Measurements from ENCODE around the gene DOCK1.

DOCK1 gene

DNA sequence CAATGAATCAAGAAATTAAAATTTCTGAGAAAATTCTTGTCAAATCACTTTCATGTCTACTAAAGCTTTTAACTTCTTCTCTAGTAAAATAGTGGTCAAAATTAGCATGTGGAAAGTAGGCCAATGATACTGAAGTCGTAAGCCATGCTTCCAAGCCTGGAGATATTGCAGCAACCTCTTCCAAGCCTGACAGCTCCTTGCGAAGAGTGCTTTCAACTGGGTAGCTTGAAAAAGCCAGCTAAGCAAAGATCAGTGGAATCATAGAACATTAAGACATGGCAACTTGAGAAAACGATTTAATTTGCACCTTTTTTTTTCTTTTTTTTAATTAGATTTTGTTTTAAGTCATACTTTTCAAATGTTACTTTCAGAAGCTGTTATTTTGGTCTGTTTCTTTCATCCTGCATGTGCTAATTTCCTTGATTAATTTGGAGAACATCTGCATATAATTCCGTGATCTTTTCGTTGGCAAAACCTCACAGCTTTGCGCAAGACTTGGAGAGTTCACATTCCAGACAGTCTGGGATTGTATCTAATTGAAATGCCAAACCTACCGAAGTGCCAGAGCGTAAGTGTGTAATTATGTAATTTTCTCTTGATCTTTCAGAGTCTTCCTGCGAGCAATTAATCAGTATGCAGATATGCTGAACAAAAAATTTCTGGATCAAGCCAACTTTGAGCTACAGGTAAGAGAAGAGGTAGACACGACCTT is 433.3 kb downstream of the DOCK1 start:
- Histone ChIP-seq H3K4me3 (ENCODE audit: low read depth, low read length) (no peak overlapping the region), H3K9me3 (ENCODE audit: severe bottlenecking) (no peaks in the 10 kb centered on the region), H3K27me3 (ENCODE audit: insufficient read depth, low read depth, severe bottlenecking) (no peaks in the 10 kb centered on the region), H3K36me3 (no peaks in the 10 kb centered on the region), H3K27ac (no peak overlapping the region)
- TF ChIP-seq, protein P1, sequence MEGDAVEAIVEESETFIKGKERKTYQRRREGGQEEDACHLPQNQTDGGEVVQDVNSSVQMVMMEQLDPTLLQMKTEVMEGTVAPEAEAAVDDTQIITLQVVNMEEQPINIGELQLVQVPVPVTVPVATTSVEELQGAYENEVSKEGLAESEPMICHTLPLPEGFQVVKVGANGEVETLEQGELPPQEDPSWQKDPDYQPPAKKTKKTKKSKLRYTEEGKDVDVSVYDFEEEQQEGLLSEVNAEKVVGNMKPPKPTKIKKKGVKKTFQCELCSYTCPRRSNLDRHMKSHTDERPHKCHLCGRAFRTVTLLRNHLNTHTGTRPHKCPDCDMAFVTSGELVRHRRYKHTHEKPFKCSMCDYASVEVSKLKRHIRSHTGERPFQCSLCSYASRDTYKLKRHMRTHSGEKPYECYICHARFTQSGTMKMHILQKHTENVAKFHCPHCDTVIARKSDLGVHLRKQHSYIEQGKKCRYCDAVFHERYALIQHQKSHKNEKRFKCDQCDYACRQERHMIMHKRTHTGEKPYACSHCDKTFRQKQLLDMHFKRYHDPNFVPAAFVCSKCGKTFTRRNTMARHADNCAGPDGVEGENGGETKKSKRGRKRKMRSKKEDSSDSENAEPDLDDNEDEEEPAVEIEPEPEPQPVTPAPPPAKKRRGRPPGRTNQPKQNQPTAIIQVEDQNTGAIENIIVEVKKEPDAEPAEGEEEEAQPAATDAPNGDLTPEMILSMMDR (IDR thresholded peaks at IDR 0.05; ENCODE audit: low read depth, low read length), result no peak
- DNase-seq, result no peak

DNA sequence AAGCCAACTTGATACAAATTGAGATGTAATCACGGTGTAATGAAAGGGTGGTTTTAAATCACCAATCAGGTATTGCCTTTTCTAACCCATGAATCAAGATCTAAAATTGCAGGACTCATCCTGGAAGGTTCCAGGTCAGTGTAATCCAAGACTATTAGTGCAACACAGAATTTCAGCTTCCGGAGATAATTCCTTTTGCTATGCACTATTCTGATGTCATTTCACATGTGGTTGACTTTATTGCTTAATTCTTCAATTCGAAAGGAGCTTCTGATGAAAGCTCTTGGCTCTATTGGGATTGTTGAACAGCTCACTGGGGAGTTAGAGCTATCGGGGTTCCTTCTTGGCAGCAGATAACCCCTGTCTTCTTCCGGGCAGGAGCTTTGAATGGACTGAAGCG is 438.6 kb downstream of the DOCK1 start:
- no peak overlapping the region for H3K4me3 ChIP-seq (ENCODE audit: low read depth, low read length)
- H3K9me3 ChIP-seq (ENCODE audit: severe bottlenecking), result no peaks in the 10 kb centered on the region
- no peak overlapping the region for H3K27ac ChIP-seq
- DNase-seq, result no peak
- TF ChIP-seq, protein P1 (IDR thresholded peaks at IDR 0.05; ENCODE audit: low read depth, low read length), result no peak
- no peaks in the 10 kb centered on the region for H3K27me3 ChIP-seq (ENCODE audit: insufficient read depth, low read depth, severe bottlenecking)
- H3K36me3 ChIP-seq, result no peaks in the 10 kb centered on the region

- TF ChIP-seq, protein P1 (IDR thresholded peaks at IDR 0.05; ENCODE audit: low read depth, low read length), result no peak
- Histone ChIP-seq H3K9me3 (ENCODE audit: severe bottlenecking) (no peaks in the 10 kb centered on the region), H3K27ac (no peak overlapping the region), H3K27me3 (ENCODE audit: insufficient read depth, low read depth, severe bottlenecking) (no peaks in the 10 kb centered on the region), H3K4me3 (ENCODE audit: low read depth, low read length) (no peak overlapping the region), H3K36me3 (no peaks in the 10 kb centered on the region)
- DNase-seq, result no peak
These were observed 439.1 kb downstream of the DOCK1 start for GRCh38 chr10:127344346-127344745.

DNA sequence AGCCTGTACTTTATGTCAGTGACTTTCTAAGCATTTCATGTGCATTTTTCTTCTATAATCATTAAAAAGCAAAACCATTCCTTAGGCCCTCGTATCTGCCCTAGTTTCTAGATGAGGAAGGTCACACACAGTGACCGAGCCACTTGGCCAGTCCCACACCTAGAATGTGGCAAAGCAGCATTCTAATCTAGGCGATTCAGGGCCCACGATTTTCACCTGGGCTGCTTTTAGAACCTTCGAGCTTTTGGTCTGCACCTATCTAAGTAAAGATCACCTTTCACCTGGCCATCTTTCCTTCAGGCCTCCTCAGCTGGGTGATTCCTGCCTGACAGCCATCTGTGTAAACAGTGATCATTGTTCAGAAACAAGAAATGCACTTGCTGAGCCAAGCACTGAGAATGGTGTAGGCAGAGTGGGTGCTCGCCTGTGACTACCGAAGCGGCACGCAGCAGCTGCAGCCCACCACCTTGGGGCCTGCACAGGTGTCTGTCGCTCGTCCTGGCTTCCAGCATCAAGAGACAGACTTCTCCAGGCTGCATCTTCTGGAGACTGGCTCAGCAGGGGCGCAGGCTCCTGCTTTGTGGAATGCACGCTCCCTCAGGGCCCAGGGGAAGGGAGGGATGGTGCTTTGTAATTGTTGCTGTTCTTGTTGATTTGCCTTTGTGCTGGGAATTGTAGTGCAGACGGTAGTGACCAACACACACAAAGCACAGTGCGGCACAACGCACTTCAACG is 440.2 kb downstream of the DOCK1 start:
- DNase-seq, result no peak
- no peaks in the 10 kb centered on the region for H3K36me3 ChIP-seq
- TF ChIP-seq, protein P1 (IDR thresholded peaks at IDR 0.05; ENCODE audit: low read depth, low read length), result no peak
- H3K27ac ChIP-seq, result no peak overlapping the region
- no peaks in the 10 kb centered on the region for H3K27me3 ChIP-seq (ENCODE audit: insufficient read depth, low read depth, severe bottlenecking)
- H3K4me3 ChIP-seq (ENCODE audit: low read depth, low read length), result no peak overlapping the region
- H3K9me3 ChIP-seq (ENCODE audit: severe bottlenecking), result no peaks in the 10 kb centered on the region

GRCh38 chr10:127346604-127347003 is 441.4 kb downstream of the DOCK1 start:
- no peak overlapping the region for H3K27ac ChIP-seq
- no peak overlapping the region for H3K4me3 ChIP-seq (ENCODE audit: low read depth, low read length)
- no peaks in the 10 kb centered on the region for H3K36me3 ChIP-seq
- H3K27me3 ChIP-seq (ENCODE audit: insufficient read depth, low read depth, severe bottlenecking), result no peaks in the 10 kb centered on the region
- H3K9me3 ChIP-seq (ENCODE audit: severe bottlenecking), result no peaks in the 10 kb centered on the region
- DNase-seq, result no peak
- TF ChIP-seq, protein P1 (IDR thresholded peaks at IDR 0.05; ENCODE audit: low read depth, low read length), result no peak

All from WERI-Rb-1 (cell line).